ENCODE data around the gene COPZ1. TPM values are rescaled to one million over a fixed set of nuclear protein-coding genes. Genes with fewer than 3 reads are reported as not detected.
A peak's percentile ranks its signal among the peaks of the same experiment; 100 is the strongest.

The COPZ1 gene, protein sequence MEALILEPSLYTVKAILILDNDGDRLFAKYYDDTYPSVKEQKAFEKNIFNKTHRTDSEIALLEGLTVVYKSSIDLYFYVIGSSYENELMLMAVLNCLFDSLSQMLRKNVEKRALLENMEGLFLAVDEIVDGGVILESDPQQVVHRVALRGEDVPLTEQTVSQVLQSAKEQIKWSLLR
- 10 to 100 TPM; 14.6 to 91.6 (median 42.4) TPM for total RNA-seq
- polyA plus RNA-seq: 100 to 1,000 TPM in 2 of 3 donors, 10 to 100 TPM in 1; 92.4 to 133 (median 108) TPM
- long read RNA-seq, donor 1, transcript COPZ1-201 (9 exons, 1,897 nt): major isoform, 27 of 36 reads
- long read RNA-seq, donor 1, partial matches to known transcripts: 7 of 36 reads
- long read RNA-seq, donor 1, other reads (novel, unspliced or antisense): 0 of 36 reads
- long read RNA-seq, donor 2, transcript COPZ1-201 (9 exons, 1,897 nt): major isoform, 35 of 46 reads
- long read RNA-seq, donor 2, partial matches to known transcripts: 8 of 46 reads
- long read RNA-seq, donor 2, other reads (novel, unspliced or antisense): 0 of 46 reads
- long read RNA-seq, donor 3, transcript COPZ1-201 (9 exons, 1,897 nt): major isoform, 29 of 35 reads
- long read RNA-seq, donor 3, partial matches to known transcripts: 0 of 35 reads
- long read RNA-seq, donor 3, other reads (novel, unspliced or antisense): 0 of 35 reads
- long read RNA-seq, donor 4, transcript COPZ1-201 (9 exons, 1,897 nt): major isoform, 8 of 8 reads
- long read RNA-seq, donor 4, partial matches to known transcripts: 0 of 8 reads
- long read RNA-seq, donor 4, other reads (novel, unspliced or antisense): 0 of 8 reads
- long read RNA-seq, donor 5, transcript COPZ1-201 (9 exons, 1,897 nt): major isoform, 48 of 63 reads
- long read RNA-seq, donor 5, partial matches to known transcripts: 9 of 63 reads
- long read RNA-seq, donor 5, other reads (novel, unspliced or antisense): 0 of 63 reads
- long read RNA-seq, donor 6, transcript COPZ1-202 (8 exons, 880 nt): minor isoform, 7 of 125 reads
- long read RNA-seq, donor 6, transcript COPZ1-201 (9 exons, 1,897 nt): major isoform, 100 of 125 reads
- long read RNA-seq, donor 6, partial matches to known transcripts: 11 of 125 reads
- long read RNA-seq, donor 6, other reads (novel, unspliced or antisense): 0 of 125 reads
- long read RNA-seq, donor 7, transcript COPZ1-201 (9 exons, 1,897 nt): major isoform, 66 of 73 reads
- long read RNA-seq, donor 7, partial matches to known transcripts: 0 of 73 reads
- long read RNA-seq, donor 7, other reads (novel, unspliced or antisense): 0 of 73 reads
- long read RNA-seq, donor 8, transcript COPZ1-201 (9 exons, 1,897 nt): major isoform, 59 of 66 reads
- long read RNA-seq, donor 8, partial matches to known transcripts: 5 of 66 reads
- long read RNA-seq, donor 8, other reads (novel, unspliced or antisense): 0 of 66 reads
- long read RNA-seq, donor 9, transcript COPZ1-201 (9 exons, 1,897 nt): major isoform, 56 of 94 reads
- long read RNA-seq, donor 9, transcript COPZ1-211 (6 exons, 548 nt): minor isoform, 5 of 94 reads
- long read RNA-seq, donor 9, partial matches to known transcripts: 25 of 94 reads
- long read RNA-seq, donor 9, other reads (novel, unspliced or antisense): 0 of 94 reads
- long read RNA-seq, donor 10, transcript COPZ1-201 (9 exons, 1,897 nt): major isoform, 29 of 31 reads
- long read RNA-seq, donor 10, partial matches to known transcripts: 0 of 31 reads
- long read RNA-seq, donor 10, other reads (novel, unspliced or antisense): 0 of 31 reads

DNA sequence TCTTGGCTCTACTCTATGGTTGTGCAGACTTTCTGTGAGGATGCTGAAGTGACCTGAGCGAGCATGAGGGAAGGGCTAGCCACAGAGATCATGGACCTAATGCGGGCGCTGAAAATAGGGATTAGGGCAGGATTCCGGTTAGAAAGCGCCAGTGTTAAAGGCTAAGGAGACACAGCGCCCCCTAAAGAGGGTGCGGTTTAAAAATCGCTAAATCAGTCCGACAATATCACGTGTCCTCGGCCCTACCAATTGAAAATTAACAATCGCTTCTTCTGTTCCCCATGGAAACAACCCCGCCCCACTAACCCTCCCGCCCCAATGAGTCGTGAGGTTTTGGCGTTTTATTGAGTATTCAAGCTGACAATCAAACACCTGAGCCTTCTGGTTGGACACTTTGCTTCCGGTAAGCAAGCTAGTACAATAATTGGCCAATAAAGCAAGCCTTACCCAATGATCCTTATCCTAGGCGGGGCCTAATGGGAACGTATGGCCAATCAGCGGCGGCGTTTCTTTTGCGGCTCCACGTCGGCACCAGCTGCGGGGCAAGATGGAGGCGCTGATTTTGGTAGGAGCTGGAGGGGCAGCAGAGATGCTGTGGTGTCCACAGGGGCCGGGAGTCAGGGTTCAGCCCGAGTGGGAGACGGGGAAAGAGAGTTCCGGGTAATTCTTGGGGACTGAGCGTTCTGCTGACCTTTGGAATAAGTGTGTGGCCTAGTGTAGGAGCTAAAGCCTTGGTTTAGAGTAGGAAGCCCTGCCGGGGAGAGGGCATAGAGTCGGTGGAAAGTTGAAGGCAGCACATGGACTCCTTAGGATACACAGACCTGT is at the start of gene COPZ1:
TSS of gene COPZ1 (plus strand) at position 515 of the 825 bp plus-strand sequence. CDS start at position 548, 33 bp downstream.
- TF ChIP-seq, protein P1, sequence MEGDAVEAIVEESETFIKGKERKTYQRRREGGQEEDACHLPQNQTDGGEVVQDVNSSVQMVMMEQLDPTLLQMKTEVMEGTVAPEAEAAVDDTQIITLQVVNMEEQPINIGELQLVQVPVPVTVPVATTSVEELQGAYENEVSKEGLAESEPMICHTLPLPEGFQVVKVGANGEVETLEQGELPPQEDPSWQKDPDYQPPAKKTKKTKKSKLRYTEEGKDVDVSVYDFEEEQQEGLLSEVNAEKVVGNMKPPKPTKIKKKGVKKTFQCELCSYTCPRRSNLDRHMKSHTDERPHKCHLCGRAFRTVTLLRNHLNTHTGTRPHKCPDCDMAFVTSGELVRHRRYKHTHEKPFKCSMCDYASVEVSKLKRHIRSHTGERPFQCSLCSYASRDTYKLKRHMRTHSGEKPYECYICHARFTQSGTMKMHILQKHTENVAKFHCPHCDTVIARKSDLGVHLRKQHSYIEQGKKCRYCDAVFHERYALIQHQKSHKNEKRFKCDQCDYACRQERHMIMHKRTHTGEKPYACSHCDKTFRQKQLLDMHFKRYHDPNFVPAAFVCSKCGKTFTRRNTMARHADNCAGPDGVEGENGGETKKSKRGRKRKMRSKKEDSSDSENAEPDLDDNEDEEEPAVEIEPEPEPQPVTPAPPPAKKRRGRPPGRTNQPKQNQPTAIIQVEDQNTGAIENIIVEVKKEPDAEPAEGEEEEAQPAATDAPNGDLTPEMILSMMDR (IDR thresholded peaks at IDR 0.05): peak in 5 of 7 experiments; percentile 24 to 81 (median 70)
- TF ChIP-seq POLR2A (IDR thresholded peaks at IDR 0.05) (peak in 1 of 4 donors; percentile 50), POLR2AphosphoS5 (IDR thresholded peaks at IDR 0.05) (peak in 2 of 3 donors; percentile 72 to 85), EP300 (IDR thresholded peaks at IDR 0.05) (no peak)
- Histone ChIP-seq H3K9me3 (no peaks in the 10 kb centered on the region), H3K27ac (peak within 1 kb of the TSS; percentile 83 to 97 (median 90)), H3K4me1 (peaks cover 34 to 54% (median 44%) of the 10 kb centered on the region in 4 donors), H3K36me3 (peaks cover 0 to 11% (median 7%) of the 10 kb centered on the region in 4 donors), H3K27me3 (no peaks in the 10 kb centered on the region), H3K4me3 (peak within 1 kb of the TSS; percentile 67 to 89 (median 80))
- 1 to 2% (median 1%) methylated on average over 34 of the region's 34 CpGs for WGBS, 5 donors
- peak; percentile 95 to 99 for DNase-seq
- intact Hi-C loops (cut with DNase I; ENCODE audit: low total_unique reads): no loop called here

DNA sequence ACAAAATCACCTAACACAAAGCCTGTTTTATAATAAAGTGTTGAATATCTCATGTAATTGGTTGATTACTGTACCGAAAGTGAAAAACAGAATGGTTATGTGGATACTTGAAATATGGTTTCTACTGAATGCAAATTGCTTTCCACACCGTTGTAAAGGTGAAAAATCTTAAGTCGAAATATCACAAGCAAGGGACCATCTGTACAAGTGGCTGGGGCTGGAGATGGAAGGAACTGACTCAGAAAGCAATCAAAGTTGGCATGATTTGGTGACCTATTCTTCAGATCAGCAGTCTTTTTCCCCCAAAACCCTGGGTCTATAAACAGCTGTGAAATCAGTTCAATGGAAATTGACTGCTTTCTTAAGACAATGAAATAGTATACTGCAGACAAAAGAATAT is 48.6 kb upstream of the COPZ1 start:
- 83 to 91% (median 88%) methylated on average over 3 of the region's 3 CpGs for WGBS, 5 donors
- H3K9me3 ChIP-seq: no peaks in the 10 kb centered on the region
- H3K27me3 ChIP-seq: no peaks in the 10 kb centered on the region
- no peak for DNase-seq
- no peak overlapping the region for H3K4me3 ChIP-seq
- H3K36me3 ChIP-seq: peaks cover 0 to 17% (median 8%) of the 10 kb centered on the region in 4 donors
- H3K4me1 ChIP-seq: peaks cover 16 to 49% (median 33%) of the 10 kb centered on the region in 4 donors
- TF ChIP-seq EP300 (IDR thresholded peaks at IDR 0.05) (no peak), POLR2AphosphoS5 (IDR thresholded peaks at IDR 0.05) (no peak), POLR2A (IDR thresholded peaks at IDR 0.05) (no peak)
- TF ChIP-seq, protein P1 (IDR thresholded peaks at IDR 0.05): no peak
- intact Hi-C loops (cut with DNase I; ENCODE audit: low total_unique reads): no loop called here
- no peak overlapping the region for H3K27ac ChIP-seq

DNA sequence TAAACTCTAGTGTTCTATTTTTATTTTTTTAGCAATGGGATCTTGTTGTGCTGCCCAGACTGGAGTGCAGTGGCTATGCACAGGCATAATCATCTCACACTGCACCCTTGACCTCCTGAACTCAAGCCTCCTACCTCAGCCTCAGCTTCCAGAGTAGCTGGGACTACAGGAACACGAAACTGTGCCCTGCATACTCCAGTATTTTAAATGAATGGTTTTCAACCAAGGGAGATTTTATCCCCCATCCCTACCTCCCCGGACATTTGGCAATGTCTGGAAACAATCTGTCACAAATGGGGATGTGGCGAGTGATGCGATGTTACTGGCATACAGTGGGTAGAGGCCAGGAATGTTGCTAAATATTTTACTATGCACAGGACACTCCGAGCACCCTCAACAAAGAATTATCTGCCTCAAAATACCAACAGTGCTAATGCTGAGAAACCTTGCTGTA is 47.1 kb upstream of the COPZ1 start:
- no peak for DNase-seq
- Histone ChIP-seq H3K27me3 (no peaks in the 10 kb centered on the region), H3K36me3 (peaks cover 12 to 27% (median 21%) of the 10 kb centered on the region in 4 donors), H3K4me3 (peak overlapping the region in 1 of 4 donors; percentile 93), H3K9me3 (no peaks in the 10 kb centered on the region), H3K27ac (peak overlapping the region in 4 of 5 donors; percentile 91 to 96 (median 94)), H3K4me1 (peaks cover 30 to 64% (median 47%) of the 10 kb centered on the region in 4 donors)
- no peak for TF ChIP-seq POLR2AphosphoS5 (IDR thresholded peaks at IDR 0.05)
- TF ChIP-seq EP300 (IDR thresholded peaks at IDR 0.05): no peak
- TF ChIP-seq, protein P1 (IDR thresholded peaks at IDR 0.05): no peak
- no peak for TF ChIP-seq POLR2A (IDR thresholded peaks at IDR 0.05)
- WGBS, 5 donors: 41 to 54% (median 53%) methylated on average over 5 of the region's 5 CpGs
- intact Hi-C loops (cut with DNase I; ENCODE audit: low total_unique reads): no loop called here

Data from stomach (tissue), 19 donors.